Left kidney (tissue), 2 donors: ENCODE data around the gene TTC21A. TPM values are rescaled to one million over a fixed set of nuclear protein-coding genes. Genes with fewer than 3 reads are reported as not detected.

Source experiments
- DNase-seq: peaks from one replicate; pipeline ENCODE4 v3.0.0-alpha.2; 2013
- polyA plus RNA-seq: library from polyadenylated mRNA; unstranded; fragments of 120-200 nt; gene quantifications from one replicate; pipeline ENCODE4 v1.2.1, GENCODE V29; 2013; ENCODE audit not compliant: insufficient read length

The TTC21A gene
- polyA plus RNA-seq, 1 donor = 16.2 TPM

GRCh38 chr3:39114456-39114855 is 7.0 kb downstream of the TTC21A start:
- no peak for DNase-seq

DNA sequence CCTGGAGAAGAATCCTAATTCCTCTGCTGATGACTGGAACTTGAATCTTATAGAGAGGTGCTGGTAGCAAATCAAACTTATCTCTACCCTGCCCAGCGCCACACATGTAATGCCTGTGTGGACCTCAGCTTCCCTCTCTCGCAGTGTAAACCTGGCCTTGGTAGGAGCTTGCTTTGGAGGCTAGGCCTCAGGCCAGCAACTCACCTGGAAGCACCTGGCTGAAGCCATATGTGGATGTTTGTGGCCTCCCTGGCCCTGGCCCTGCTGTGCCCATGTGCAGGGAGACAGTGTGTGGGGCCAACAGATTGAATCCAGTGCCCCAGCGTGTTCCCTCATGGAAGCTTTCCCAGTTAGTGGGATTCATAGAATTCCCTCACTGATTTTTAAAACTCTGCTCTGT is 8.4 kb downstream of the TTC21A start:
- DNase-seq = no peak

DNA sequence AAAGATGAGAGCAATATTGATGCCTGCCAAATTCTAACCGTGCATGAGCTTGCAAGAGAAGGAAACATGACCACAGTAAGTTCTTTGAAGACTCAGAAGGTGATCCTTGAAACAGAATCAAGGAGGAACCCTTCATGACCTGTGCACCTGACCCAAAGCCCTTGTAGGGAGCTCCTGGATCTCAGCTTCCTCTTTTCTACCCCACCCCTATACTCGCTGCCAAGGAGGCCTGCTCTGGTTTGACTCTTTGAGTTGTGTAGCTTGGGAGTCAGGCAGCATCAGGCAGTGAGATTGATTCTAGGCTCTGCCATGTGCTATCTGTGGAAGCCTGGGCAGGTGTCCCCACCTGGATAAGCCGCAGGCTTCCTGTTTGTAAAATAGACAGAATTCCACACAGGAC is 10.6 kb downstream of the TTC21A start:
- no peak for DNase-seq

DNA sequence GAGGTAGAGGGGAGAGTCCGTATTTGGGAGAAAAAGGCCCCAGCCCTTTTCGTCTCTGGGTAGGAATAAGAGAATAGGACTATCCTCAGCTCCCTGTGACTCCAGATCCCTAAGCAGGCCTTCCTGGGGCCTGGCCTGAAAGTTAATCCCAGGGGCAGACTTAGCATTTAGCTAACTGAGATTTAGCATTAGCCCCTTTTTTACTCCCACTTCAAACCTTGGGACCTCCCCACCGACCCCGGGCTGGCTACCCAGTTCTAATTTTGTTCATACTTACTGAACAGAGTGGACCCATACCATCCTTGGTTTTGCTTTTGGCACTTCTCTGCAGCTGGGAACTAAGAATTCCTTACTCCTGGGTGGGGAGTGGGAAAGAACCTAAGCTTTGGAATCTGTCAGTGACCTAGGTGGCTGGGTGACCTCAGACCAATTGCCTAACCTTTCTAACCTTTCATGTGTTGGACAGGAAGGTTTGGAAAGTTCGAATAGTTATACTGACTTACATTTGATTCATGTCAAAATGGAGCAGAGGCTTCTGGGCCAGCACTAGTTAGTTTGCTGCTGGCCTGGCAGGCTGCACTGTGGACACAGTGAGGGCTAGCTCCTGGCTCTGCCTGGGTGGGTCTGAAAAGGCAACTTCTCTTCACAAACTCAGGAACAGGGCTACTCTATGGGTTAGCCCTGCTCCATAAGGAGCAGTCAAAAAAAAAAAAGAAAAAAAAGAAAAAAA is 11.6 kb downstream of the TTC21A start:
- no peak for DNase-seq

DNA sequence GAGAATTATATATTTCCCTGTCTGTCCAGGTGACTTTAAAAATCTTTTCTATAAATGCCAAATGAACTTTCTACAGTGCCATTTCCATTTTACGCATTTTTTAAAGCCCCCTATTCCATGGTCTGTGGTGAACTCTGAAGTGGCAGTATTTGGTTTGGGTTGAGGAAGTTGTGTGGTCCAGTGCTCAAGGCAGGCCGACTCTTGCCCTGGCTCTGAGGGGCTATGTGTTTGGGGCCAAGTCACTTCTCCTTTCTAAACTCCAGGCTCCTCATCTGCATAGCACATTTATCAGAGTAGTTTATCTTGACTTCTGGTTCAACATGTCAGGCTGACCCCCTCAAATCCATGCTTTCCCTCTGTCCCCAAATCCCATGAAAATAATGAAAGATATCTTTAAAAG is 14.1 kb downstream of the TTC21A start:
- no peak for DNase-seq

DNA sequence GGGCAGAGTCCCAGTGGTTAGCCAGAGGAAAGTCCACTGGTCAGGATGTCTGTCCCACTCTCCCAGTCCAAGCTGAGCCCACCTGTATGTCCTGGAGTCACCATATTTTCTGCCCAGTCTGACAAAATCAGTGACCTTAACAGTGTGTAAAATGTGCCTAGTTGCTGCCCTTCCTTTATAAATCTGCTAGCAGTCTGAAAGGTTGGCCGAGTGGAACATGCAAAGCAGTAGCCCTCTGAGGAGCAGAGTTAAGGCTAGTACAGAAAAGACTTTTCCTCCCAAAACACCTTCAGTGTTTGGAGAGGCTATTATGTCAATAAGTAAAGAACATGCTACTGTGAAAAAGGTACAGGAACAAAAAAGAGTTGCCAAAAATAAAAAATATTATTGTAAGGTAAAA is 15.3 kb downstream of the TTC21A start:
- DNase-seq = no peak

DNA sequence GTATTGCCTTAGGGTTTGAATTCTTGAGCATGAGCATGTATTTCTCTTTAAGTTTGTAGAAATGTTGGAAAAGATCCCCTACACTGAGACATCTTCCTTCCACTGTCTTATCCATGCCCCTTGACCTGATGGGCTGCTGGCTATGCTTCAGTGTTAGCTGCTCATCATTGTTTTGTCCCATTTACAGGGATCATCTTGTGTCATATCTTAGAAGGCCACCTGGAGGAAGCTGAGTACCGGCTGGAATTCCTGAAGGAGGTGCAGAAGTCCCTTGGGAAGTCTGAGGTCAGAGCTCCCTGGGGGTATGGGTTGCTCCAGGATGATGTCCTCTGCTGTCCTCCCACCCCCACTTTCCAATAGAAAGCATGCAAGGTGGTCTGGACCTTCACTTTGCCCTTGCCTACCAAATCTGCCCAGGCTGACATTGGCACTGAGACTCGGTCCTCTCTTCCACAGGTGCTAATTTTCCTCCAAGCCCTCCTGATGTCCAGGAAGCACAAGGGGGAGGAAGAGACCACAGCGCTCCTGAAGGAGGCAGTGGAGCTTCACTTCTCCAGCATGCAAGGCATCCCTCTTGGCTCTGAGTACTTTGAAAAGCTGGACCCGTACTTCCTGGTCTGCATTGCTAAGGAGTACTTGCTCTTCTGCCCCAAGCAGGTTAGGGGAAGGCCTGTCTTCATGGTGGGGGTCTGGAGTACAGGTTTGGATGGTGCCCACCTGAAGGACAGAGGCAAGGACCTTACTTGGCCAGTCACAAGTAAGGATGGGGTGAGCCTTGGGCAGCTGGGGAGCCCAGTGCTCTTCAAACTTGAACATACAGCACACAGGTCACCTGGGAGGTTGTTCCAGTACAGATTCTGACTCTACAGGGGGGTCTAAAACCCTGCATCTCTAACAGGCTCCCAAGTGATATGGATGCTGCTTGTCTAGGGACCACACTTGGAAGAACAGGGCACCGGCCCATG is 17.7 kb downstream of the TTC21A start:
- DNase-seq = no peak

DNA sequence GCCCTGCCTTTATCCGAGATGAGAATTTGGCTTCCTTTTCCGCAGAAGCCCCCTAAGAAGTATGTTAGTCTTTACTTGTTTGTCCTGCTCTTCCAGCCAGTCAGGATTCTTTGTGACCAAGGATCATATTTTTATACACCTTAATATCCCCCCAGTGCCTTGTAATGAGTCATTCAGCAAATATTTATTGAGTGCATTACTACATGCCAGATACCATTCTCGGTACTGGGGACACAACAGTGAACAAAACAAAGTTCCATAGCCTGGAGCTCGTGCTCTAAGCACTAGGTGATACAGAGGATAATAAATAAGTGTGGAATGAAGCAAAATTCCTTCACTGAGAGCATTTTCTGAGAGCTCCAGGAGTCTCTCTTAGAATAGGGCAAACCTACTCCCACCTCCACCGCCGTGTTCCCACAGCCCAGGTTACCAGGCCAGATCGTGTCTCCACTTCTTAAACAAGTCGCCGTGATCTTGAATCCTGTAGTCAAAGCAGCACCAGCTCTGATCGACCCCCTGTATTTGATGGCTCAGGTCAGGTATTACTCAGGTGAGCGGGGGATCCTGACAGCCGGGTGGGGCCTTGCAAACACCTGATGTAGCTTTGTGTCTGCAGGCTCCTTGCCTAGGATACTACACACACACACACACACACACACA is 18.5 kb downstream of the TTC21A start:
- DNase-seq = no peak

DNA sequence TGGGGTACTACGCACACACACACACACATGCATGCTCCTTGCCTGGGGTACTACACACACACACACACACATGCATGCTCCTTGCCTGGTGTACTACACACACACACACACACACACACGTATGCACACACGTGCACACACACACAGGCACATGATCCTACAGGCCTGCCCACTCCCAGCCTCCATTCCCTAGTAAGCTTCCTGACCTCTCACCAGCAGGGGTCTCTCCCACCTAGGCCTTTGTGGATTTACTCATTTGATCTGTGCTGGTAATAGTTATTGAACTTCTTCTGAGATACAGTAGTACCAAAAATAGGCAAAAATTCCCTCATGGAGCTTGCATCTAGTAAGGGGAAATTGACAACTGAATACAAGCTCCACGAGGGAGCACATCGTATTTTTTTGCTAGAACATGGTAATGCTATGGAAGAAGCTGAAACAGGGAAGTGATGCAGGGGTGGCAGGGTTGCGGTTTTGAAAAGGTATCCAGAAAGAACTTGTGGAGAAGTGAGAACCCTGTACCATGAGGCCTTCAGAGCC is 19.1 kb downstream of the TTC21A start:
- peak; percentile 34 for DNase-seq

DNA sequence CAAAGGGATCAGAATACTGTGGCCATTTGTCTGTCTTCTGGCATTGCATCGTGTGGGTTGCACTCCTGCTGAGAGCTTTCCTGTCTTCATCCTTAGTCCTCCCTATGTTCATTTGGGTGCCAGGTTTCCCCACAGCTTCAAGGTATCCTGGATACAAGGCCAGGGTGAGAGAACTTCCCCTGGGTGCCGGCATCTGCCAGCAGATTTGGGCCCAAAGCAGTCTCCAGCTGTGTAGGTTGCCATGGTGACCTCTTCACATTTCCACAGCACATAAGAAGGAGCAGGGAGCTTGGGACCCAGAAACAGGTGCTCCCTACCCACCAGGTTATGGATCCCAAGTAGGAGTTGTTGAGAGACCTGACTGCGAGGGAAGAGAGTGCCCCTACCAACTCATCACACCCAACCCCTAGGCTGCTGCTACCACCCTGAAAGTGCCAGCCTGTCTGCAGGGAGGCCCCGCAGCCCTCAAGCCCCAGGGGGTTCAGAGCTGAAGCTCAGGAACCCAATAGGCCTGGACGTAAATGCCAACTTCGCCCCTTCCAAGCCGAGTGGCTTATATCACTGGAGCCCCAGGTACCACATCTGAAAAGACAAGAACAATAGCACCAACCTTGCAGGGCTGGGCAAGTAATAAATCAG is 19.9 kb downstream of the TTC21A start:
- no peak for DNase-seq

DNA sequence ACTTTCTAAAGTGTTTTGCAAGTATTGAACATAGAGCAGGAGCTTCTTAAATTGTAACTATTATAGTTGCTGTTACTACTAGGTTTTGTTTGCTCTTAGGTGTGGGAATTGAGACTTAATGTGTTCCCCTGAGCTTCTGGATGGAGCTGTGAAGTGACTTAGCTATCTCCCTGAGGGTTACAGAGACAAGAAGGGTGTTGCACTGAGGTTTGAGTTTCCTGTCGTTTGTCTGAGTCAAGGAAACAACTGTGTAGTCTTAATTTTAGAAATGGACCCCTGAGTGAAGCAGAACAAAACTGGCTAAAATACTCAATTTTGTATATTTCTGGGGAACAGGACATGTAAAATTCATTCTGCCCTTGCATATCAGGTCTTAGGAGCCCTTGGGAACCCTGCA is 20.4 kb downstream of the TTC21A start:
- DNase-seq = no peak

DNA sequence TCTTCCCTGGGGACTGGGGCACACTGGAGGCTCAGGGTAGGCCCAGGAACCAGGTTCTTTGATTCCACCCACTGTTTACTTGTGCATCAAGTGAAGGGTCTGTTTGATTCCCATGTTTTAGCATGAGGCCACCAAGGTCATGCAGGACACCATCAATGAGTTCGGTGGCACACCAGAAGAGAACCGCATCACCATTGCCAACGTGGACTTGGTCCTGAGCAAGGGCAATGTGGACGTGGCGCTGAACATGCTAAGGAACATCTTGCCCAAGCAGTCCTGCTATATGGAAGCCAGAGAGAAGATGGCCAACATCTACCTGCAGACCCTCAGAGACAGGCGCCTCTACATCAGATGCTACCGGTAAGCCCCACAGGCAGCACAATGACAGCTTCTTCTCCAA is 21.5 kb downstream of the TTC21A start:
- DNase-seq = no peak

DNA sequence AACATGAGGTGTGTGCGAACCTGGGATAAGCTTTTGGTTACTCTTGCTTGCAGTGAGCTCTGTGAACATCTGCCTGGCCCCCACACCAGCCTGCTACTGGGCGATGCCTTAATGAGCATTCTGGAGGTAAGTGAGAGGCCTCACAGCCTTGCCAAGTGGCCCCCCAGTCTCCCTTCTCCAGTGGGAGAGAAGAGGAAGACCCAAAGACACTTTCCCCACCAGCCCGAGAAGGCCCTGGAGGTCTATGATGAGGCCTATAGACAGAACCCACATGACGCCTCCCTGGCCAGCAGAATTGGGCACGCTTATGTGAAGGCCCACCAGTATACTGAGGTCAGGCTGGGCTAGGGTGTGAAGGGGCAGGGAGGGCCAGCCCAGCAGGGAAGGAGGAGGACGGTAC is 22.5 kb downstream of the TTC21A start:
- no peak for DNase-seq

DNA sequence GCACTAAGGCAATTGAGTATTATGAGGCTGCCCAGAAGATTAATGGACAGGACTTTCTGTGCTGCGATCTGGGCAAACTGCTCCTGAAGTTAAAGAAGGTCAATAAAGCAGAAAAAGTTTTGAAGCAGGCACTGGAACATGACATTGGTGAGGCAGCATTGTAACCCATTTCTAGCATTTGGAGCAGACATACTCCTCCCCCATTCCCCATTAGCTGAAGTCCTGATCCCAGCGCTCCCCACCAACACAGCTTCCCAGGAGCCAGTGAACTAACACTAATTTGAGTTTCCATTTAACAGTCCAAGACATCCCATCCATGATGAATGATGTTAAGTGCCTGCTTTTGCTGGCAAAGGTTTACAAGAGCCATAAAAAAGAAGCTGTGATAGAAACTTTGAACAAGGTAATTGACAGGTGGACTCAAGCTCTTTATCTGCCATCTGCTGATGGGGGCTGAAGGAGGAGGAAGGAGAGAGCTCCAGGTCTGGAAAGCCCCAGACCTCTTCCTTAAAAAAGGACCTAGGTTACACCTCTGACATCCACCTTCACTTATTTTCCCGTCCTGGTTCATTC is 23.3 kb downstream of the TTC21A start:
- no peak for DNase-seq

DNA sequence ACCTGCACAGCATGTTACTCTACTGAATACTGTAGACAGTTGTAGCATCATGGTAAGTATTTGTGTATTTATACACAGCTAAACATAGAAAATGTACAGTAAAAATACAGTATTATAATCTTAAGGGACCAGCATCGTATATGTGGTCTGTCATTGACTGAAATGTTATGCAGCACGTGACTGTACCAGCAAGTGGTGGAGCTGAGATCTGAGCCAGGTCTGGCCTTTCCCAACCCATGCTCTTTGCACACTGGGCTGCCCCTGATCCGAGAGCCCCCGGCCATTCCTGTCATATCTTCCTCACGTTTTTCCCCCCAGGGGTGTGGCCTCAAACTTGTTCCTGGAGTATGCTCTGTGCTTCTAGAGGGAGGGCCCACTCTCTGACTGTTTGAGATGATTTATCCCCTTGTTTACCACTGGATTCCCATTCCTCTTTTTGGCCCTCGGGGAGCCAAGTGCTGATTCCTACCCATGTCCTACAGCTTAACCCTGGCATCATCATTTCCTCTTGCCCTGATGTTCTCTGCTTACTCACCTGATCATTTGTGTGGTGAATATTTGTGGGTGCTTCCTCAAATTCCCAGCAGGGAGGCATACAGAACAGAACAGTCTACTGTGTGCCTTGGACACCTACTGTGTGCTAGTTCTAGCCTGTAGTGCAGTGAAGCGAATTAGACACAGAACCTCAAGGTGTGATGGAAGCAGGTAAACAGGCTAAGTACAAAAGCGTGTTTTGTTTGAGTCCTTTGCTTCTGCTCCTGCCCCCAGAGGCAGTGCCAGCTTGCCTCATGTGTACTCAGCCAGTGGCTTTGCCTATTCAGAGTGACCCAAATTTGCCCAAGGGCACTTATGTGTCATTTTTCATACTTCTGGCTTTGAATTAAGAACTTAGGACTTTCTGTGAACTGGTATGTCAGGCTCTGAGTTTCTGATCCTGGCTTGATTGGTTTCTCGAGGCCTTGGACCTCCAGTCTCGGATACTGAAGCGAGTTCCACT is 24.9 kb downstream of the TTC21A start:
- no peak for DNase-seq

- DNase-seq = no peak
Observed at GRCh38 chr3:39133093-39133490, 25.6 kb downstream of the TTC21A start.

DNA sequence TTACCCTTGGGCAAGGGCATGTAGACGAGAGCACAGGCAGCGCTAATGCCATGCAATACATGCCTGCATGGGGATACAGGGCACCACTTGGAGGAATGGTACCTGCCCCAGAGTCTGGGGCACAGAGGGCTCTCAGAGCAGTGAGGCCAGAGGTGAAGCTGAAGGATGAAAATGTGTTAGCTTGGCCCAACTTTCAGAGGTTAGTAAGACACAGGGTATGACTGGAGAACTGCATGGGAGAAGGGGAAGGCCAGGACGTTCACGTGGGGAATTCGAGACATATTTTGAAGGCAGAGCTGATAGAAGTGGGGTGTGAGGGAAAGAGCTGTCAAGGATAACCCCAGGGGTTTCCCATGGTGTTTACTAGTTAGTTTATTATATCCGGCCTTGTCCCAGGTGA is 26.3 kb downstream of the TTC21A start:
- DNase-seq = no peak

DNA sequence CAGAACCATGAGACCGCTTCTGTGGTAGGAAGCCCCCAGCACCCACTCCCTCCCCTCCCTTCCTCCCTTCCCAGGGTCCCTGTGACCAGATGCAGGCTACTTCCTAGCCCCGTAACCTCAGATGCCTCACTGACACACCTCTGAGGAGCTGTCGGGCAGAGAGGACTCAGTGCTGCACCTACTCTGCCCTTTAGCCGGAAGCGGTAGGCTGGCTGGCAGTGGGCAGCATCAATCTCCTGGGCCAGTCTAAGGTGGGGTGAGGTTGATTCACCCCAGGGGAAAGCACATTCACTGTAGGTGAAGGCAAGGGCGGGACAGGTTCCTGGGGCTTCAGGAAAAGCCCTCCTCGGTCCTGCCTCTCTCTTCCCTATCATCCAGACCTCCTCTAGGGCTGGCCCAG is 26.8 kb downstream of the TTC21A start:
- no peak for DNase-seq

- DNase-seq = no peak
Observed at GRCh38 chr3:39135170-39135805, 27.8 kb downstream of the TTC21A start.
